Measurements from ENCODE around the gene SPIC. TPM values are rescaled to one million over a fixed set of nuclear protein-coding genes. Genes with fewer than 3 reads are reported as not detected.

Gene SPIC
- total RNA-seq, 1 experiment from 2014 or later: not detected

GRCh38 chr12:101536069-101536674, 61.0 kb downstream of the SPIC start:
- DNase-seq (ENCODE audit: low read depth): no peak

Other genes starting within 250 kb of the SPIC start
- 13.5 and 13.6 TPM in 2 replicates for gene UTP20, start 195.2 kb upstream of the SPIC start, total RNA-seq (2014; rRNA removed; shearing (Covaris generic))
- 49.9 and 69.8 TPM in 2 replicates for gene ARL1, start 67.6 kb upstream of the SPIC start, total RNA-seq (2014; rRNA removed; shearing (Covaris generic))
- gene MYBPC1, start 119.6 kb downstream of the SPIC start, total RNA-seq (2014; rRNA removed; shearing (Covaris generic)): not detected in 2 replicates
- 34.3 and 39.2 TPM in 2 replicates for gene CHPT1, start 222.3 kb downstream of the SPIC start, total RNA-seq (2014; rRNA removed; shearing (Covaris generic))